HG02973 (cell line): ENCODE data around the gene POMGNT2.
"Not testable (repeated sequence)": the region's sequence is repeated elsewhere in the genome, so short reads cannot be mapped to it uniquely, and the experiment has no call there.

Experiments used
- ATAC-seq: cut with Tn5 transposase; IDR thresholded peaks from one replicate; pipeline ENCODE4 v1.9.1; 2021; ENCODE audit warnings: moderate library complexity; ENCODE audit not compliant: unreplicated experiment

The POMGNT2 gene

DNA sequence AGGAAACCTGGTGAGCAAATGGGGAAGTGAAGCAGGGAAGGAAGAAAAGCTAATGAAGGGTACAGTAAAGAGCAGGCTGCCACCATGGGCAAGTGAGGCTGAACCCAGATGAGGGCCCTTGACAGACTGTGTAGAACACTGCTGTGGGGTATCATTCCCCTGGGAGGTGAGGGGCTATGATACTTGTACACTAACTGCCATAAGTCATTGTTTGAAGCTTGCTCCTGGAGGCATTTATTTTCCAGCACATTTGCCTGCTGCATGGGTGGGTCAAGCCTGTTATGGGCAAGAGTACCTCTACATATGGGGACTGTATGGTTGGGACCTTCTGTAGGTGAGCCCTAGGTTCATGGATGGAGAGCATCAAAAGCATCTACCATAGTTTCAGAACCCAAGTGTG lies 57.4 kb downstream of the POMGNT2 start:
- ATAC-seq: no peak

DNA sequence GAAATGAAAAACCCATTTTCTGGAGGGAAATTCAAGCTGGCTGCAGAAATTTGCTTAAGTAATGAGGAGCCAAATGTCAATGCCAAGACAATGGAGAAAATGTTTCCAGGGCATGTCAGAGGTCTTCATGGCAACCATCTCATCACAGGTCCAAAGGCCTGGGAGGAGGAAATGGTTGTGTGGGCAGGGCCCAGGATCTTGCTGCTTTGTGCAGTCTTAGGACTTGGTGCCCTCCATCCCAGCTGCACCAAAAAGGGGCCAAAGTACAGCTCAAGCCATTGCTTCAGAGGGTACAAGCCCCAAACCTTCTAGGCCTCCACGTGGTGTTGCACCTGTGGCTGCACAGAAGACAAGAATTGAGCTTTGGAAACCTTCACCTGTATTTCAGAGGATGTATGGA lies 59.3 kb downstream of the POMGNT2 start:
- ATAC-seq: no peak

DNA sequence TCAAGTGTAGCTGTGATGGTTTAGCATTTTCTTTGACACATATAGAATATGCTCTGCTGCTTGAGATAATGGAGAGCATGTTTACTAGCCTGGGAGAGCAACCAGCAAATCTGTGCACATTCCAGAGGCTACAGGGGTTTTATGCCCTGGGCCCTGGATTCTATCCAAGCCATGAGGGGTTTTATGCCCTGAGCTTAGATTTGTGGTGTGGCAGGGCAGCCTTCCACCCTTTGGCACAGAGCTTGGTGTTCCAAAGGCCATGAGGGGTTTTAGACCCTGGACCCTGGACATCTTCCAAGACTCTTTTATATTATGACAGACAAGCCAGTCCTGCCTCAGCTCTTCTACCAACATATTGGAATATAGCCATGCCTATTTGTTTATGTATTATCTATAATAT lies 60.8 kb downstream of the POMGNT2 start:
- ATAC-seq: not testable (repeated sequence)

DNA sequence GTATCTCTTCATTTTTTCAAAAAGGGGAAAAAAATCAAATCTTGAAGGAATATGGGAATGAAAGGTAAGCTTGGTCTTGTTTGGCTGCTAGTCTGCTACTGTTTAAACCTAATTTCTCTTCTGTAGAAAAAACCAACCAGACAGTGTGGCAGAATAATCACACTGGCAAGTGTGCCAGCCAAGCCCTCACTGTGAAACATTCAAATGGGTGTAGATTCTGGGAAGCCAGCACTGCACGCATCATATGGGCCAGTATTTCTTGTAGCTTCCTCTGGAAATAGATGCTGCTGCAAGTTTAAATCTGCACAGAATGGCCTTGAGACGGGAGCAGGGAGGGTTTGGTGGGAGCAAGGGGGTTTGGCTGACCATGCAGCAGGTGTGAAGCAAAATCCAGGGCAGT lies 62.1 kb downstream of the POMGNT2 start:
- ATAC-seq: no peak

DNA sequence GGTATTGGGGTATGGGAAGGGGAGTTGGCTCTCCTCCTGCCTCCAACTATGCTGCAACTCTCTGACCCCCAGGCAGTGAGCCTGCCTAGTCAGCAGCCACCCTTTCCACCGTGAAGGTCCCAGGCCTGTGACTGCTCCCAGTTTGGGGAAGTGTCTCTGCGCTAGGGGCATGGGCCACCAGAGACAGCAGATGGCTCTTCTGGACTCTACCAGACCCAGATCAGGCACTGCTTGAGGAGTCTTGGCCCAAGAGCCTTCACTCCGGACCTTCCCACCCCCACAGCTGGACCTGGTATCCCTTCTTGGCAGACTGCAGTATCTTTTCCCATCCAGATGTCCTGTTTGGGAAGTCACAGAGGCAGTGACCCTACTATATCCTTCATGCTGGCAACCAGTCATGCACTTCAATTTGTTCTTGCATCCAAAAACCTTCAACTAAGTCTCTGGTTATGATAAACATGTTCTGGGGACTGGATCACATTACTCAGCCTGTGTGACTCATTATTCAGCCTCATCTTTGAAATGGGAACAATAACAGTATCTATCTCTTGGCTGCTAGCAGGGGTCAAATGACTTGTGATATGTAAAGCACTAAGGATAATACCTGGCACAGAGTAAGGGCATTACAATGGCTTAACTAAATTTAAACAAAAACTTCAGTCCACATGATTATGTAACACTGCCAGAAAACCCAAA lies 62.7 kb downstream of the POMGNT2 start:
- ATAC-seq: no peak

DNA sequence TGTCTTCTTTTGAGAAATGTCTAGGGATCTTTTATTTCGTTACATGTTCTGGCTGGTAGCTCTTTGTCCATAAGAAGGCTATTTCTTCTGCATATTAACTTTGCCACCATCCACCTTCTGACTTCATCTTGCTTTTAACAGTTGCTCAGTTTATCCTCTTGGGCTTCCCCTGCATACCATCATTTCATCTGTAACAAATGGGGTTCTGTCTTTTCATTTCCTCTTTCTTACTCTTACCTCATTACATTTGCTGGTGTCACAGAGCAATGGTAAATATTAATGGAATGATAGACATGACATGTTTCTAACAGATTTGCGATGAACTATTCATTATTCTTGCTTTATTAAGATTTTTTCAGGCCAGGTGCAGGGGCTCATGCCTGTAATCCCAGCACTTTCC lies 64.4 kb downstream of the POMGNT2 start:
- no peak for ATAC-seq

DNA sequence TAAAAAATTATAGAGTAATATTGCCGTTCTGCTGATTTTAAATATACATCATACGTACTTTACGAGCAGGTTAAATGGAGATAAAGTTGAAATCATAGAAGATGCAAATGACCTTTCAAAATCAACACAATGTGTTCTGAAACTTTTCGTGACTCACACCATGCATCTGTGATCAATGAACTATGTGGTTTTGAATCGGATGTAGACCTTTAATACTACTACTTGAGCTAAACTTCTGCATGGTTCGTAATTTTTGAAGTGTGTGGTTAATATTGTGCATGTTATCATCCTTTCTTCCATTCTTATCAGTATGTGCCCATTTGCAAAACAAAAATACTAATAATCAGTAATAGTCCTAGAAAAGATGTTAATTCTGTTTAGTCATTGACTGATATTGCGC lies 67.9 kb downstream of the POMGNT2 start:
- ATAC-seq: no peak

DNA sequence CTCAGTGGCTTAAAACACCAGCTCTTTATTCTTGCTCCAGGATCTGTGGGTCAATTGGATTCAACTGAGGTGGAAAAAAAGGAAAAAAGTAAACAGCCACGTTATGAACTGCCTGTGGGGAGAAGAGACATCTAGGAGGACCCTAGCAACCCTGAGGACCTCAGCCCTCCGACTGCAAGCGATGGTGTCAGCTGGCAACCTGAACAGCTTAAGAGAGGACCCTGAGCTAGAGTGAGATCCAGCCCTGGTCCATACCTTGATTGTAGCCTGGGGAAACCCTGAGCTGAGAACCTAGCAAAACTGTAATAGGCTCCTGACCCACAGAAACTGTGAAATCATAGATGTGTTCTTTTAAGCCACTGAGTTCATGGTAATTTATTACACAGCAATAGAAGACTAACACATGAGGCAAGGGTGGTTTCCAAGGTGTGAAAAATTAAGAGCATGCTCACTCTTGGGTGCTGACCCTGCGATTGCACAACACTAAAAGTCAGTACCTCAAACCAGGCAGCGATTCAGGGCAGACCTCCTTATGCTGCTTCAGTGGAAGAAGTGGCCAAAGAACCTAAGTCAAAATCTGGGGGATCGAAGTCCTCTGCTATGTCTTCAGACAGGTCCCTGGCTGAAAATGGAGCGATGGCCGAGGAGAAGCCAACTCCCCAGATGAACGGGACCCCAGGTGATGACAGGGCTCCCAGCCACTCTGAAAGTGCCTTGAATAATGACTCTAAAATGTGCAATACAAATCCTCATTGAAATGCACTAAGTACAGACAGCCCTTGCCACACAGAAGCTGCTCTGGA lies 69.1 kb downstream of the POMGNT2 start:
- no peak for ATAC-seq

DNA sequence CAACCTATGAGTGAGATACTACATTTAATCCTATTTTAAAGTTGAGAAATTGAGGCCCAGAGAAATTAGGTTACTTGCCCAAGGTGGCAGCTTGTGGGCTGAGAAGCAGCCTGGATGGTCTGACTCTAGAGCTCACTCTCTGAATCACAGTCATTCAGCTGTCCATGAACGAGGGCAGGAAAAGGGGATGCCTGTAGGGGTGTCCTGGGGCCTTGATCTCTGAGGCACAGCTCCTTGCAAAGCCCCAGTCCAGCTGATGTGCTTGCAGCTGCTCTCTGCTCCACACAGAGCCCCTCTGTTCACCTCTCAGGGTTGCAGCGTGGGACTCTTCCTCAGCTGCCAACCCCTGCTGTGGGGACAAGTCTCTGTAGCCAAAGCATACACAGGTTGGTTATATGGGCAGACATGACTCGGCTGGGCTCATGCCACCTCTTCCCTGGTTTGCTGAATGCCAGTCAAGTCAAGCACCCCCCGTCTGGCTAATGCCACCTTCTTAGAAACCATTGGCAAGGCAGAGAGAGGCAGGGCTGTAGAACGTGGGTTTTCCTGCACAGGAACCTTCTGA lies 70.0 kb downstream of the POMGNT2 start:
- no peak for ATAC-seq

DNA sequence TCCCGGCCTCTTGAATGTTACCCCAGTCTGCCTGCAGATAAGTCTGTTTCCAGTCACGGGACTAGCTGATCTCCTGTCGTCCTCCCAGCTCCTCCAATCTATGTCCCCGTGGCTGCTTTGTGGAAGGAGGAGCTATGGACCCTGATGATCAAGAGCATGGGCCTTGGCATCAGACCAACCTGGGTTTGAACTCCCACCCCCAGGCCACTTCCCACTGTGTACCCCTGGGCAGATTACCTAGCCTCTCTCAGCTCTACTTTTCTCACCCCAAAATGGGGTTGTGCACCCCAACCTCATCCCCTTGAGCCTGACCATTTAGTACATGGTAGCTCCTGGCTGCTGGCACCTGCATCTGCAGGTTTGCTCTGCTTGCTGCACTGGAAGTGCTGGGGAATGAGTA lies 71.0 kb downstream of the POMGNT2 start:
- no peak for ATAC-seq

DNA sequence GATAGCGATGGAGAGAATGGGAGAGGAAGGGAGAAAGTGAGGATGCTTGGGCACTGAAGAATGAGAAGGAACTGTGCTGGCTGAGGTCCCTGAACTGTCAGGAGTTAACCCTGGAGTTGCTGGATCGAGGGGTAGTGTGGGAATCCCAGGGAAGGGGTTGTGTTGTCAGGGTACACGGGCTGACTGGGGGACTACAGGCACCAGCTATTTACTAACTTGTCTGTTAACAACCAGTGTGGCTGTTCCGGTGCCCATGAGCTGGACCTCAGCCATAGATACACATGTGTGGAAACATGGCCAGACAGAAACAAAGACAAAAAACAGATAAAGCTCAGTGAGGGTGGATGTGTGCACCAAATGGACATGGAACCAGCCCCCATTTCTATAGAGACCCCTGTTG lies 71.7 kb downstream of the POMGNT2 start:
- ATAC-seq: no peak

DNA sequence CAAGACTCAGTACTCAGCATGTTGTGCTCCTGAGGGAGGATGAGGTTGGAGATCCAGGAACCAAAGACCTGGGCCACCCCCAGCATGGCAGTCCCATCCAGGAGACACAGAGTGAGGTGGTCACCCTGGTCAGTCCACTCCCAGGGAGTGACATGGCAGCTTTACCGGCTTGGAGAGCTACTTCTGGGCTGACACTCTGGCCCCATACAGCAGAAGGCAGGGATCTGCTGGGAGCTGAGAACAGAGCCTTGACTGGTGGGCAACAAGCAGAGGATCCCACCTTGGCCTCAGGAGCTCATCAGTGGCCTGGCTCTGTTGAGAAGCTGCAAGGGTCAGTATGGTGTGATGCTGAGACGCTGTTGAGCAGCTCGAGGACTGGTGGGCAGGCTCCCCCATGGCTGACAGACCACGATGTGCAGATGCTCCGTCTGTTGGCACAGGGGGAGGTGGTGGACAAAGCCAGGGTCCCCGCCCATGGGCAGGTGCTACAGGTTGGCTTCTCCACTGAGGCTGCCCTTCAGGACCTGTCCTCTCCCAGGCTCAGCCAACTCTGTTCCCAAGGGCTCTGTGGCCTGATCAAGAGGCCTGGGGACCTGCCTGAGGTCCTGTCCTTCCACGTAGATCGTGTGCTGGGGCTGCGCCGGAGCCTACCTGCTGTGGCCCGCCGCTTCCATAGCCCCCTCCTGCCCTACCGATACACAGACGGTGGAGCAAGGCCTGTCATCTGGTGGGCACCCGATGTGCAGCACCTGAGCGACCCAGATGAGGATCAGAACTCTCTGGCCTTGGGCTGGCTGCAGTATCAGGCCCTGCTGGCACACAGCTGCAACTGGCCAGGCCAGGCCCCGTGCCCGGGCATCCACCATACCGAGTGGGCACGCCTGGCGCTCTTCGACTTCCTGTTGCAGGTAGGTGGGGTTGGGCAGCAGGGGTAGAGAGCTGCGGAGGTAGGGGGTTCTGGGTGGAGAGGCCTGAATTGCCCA lies 72.9 kb downstream of the POMGNT2 start:
- no peak for ATAC-seq

DNA sequence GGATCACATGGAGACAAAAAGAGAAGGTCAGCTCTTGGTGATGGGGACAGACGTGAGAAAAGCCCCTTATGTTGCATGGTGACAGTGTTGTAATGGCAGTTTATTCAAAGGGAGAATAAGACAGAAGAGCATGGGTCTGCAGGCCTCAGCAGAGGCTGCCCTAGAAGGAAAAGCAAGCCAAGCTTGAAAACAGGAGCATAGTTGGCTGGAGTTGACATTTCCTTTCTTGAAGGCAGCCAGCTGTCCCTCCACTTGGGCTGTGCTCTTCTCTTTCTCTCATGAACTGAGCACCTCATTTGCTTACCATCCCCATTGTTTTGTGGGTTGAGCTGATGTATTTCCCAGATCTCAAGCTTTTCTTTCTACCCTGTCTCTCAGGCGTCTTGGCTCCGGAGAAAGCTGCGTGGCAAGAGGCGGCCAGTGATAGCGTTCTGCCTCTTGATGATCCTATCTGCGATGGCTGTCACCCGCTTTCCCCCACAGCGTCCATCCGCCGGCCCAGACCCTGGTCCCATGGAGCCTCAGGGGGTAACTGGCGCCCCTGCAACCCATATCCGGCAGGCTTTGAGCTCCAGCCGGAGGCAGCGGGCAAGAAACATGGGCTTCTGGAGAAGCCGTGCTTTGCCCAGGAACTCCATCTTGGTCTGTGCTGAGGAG lies 73.9 kb downstream of the POMGNT2 start:
- ATAC-seq: no peak

DNA sequence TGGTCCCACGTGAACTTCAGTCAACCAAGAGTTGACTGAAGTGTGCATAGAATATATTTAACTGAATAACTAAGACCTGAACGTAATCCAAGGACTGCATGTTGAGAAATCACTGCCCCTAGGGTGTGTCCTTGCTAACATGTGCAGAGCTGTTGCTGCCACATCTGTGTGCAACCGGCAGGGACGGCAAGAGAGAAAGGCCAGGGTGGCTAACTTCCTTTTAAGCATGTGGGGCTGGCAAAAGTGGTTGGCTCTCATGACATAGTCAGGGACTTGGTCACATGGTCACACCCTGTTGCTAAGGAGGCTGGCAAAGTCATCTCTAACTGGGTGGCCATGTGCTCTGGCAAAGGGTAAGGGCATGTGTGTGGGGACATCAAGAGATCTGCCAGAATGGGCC lies 74.4 kb downstream of the POMGNT2 start:
- no peak for ATAC-seq

DNA sequence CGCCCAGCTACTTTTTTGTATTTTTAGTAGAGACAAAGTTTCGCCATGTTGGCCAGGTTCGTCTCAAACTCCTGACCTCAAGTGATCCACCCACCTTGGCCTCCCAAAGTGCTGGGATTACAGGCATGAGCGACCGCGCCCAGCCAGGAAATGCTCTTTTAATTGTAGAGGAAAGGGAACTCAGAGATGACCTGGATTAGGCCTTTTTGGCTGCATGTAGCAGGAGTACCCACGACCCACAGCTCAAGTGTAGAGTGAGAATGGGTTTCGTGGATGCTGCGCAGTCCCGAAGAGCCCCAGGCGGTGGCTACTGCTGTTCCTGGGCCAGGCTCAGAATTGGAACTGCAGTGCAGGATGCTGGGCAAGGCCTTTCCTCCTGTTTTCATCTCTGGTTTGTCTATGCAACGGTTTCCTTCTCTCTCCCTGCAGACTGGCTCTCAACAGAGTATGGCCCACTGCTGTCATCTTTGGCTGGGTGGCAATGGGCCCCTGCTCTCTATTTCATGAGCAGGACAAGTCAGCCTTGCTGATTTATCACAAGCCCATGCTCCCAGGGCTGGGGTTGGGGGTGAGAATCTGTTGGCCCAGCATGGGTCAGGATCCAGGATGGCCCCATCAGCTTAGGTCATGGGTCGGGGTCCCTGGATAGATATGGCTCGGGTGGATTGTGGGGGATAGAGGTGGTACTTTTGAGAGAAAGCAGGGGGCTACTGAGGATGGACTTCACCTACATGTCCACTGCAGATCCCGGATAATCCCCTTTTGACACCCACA lies 75.5 kb downstream of the POMGNT2 start:
- no peak for ATAC-seq
